OCI-LY1 (cell line): Measurements from ENCODE around the gene GTSF1L.

Experiments
- CTCF ChIP-seq: fragments of 200-600 bp; sonication (generic), shearing (Covaris generic); IDR thresholded peaks from 2 replicates; pipeline ENCODE4 v1.5.1; 2017; ENCODE audit warnings: mild to moderate bottlenecking, antibody characterized with exemption, low read length, moderate library complexity, mixed read lengths
- EZH2 ChIP-seq: fragments of 200-600 bp; sonication (generic), shearing (Covaris generic); IDR thresholded peaks from 2 replicates; pipeline ENCODE4 v1.8.0; 2017; ENCODE audit warnings: borderline replicate concordance, mixed run types, mild to moderate bottlenecking, antibody characterized with exemption, low read length, moderate library complexity, mixed read lengths

- TF ChIP-seq CTCF (no peak), EZH2 (no peak)
These were observed 25.9 kb upstream of the GTSF1L start for GRCh38 chr20:43752561-43753301.
